Measurements from ENCODE around the gene YJEFN3. TPM values are rescaled to one million over a fixed set of nuclear protein-coding genes. Genes with fewer than 3 reads are reported as not detected.

The YJEFN3 gene
- total and polyA plus RNA-seq, 2 donors from 2014 or later, result 3.1 to 3.7 TPM

DNA sequence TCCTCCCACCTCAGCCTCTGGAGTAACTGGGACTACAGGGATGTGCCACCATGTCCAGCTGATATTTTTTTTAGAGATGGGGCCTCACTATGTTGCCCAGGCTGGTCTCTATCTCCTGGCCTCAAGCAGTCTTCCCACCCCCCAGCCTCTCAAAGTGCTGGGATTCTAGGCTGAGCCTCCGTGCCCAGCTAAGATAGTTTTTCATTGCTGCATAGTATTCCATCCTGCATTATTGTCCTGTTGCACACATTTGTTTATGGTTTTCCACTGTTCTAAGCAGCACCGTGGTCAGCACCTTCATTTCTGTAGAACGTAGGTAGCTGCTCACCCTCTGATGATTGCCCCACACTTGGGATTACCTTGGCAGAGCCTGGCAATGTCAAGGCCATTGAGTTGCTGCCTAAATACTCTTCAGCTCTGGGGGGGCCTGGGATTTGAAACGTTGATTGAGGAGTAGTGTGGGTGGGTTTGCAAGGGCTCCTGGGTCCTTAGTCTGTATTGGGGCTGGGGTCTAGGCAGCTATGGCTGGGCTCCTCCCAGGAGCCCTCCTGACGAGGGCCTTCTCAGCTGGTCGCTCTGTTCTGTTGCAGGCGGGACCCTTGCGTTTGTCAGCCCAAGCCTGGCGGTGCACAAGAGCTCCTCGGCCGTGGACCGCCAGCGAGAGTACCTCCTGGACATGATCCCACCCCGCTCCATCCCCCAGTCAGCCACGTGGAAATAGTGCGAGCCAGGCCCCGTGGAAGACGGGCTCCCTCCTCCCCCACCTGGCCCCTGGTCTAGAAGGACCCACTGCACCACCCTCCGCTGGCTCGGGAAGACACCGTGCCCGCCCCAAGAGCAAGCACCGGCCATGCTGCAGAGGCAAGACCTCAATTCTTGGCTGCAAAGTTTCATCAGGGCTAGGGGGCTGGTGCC lies 23.7 kb upstream of the YJEFN3 start:
- Histone ChIP-seq H3K9me3 (ENCODE audit: control insufficient read depth in 2 of 3, insufficient read depth in 1 of 3, low read length in 3 of 3) (no peaks in the 10 kb centered on the region), H3K9ac (ENCODE audit: low read length in 3 of 3) (no peak overlapping the region), H3K36me3 (ENCODE audit: control insufficient read depth in 2 of 3, insufficient read depth in 3 of 3, low read length in 3 of 3) (peaks cover 0 to 29% (median 16%) of the 10 kb centered on the region in 3 donors), H3K4me1 (ENCODE audit: control insufficient read depth in 2 of 3, insufficient read depth in 2 of 3, low read depth in 1 of 3, low read length in 3 of 3) (no peaks in the 10 kb centered on the region), H3K4me3 (ENCODE audit: low read length in 3 of 3) (no peak overlapping the region), H3K27ac (ENCODE audit: low read depth in 2 of 2, low read length in 2 of 2) (no peak overlapping the region), H3K27me3 (ENCODE audit: control insufficient read depth, insufficient read depth, low read length) (no peaks in the 10 kb centered on the region)
- TF ChIP-seq CTCF (IDR thresholded peaks at IDR 0.05; ENCODE audit: borderline replicate concordance, extremely low read depth, insufficient read depth), result no peak
- intact Hi-C loops (cut with DNase I), result no loop called here
- DNase-seq (peak in 1 of 5 donors; percentile 69), FAIRE-seq (no peak)

GRCh38 chr19:19505669-19506326 lies 22.9 kb upstream of the YJEFN3 start:
- Histone ChIP-seq H3K27me3 (ENCODE audit: control insufficient read depth, insufficient read depth, low read length) (no peaks in the 10 kb centered on the region), H3K36me3 (ENCODE audit: control insufficient read depth in 2 of 3, insufficient read depth in 3 of 3, low read length in 3 of 3) (peaks cover 0 to 22% (median 13%) of the 10 kb centered on the region in 3 donors), H3K27ac (ENCODE audit: low read depth in 2 of 2, low read length in 2 of 2) (no peak overlapping the region), H3K9me3 (ENCODE audit: control insufficient read depth in 2 of 3, insufficient read depth in 1 of 3, low read length in 3 of 3) (no peaks in the 10 kb centered on the region), H3K9ac (ENCODE audit: low read length in 3 of 3) (no peak overlapping the region), H3K4me3 (ENCODE audit: low read length in 3 of 3) (no peak overlapping the region), H3K4me1 (ENCODE audit: control insufficient read depth in 2 of 3, insufficient read depth in 2 of 3, low read depth in 1 of 3, low read length in 3 of 3) (no peaks in the 10 kb centered on the region)
- no peak for TF ChIP-seq CTCF (IDR thresholded peaks at IDR 0.05; ENCODE audit: borderline replicate concordance, extremely low read depth, insufficient read depth)
- DNase-seq, result peak in 1 of 5 donors; percentile 75
- intact Hi-C loops (cut with DNase I), result no loop called here
- FAIRE-seq, result no peak

GRCh38 chr19:19506592-19506991 lies 22.1 kb upstream of the YJEFN3 start:
- DNase-seq (no peak), FAIRE-seq (no peak)
- no peak for TF ChIP-seq CTCF (IDR thresholded peaks at IDR 0.05; ENCODE audit: borderline replicate concordance, extremely low read depth, insufficient read depth)
- peaks cover 0 to 17% (median 12%) of the 10 kb centered on the region in 3 donors for H3K36me3 ChIP-seq (ENCODE audit: control insufficient read depth in 2 of 3, insufficient read depth in 3 of 3, low read length in 3 of 3)
- intact Hi-C loops (cut with DNase I), result no loop called here
- H3K4me3 ChIP-seq (ENCODE audit: low read length in 3 of 3), result no peak overlapping the region
- no peak overlapping the region for H3K27ac ChIP-seq (ENCODE audit: low read depth in 2 of 2, low read length in 2 of 2)
- H3K27me3 ChIP-seq (ENCODE audit: control insufficient read depth, insufficient read depth, low read length), result no peaks in the 10 kb centered on the region
- H3K4me1 ChIP-seq (ENCODE audit: control insufficient read depth in 2 of 3, insufficient read depth in 2 of 3, low read depth in 1 of 3, low read length in 3 of 3), result no peaks in the 10 kb centered on the region
- no peaks in the 10 kb centered on the region for H3K9me3 ChIP-seq (ENCODE audit: control insufficient read depth in 2 of 3, insufficient read depth in 1 of 3, low read length in 3 of 3)
- no peak overlapping the region for H3K9ac ChIP-seq (ENCODE audit: low read length in 3 of 3)
